VCaP (cell line): ENCODE data around the gene OBP2B.
A peak's percentile ranks its signal among the peaks of the same experiment; 100 is the strongest.

ENCODE experiments used
- H3K27ac ChIP-seq: fragments of 450-650 bp; 2 replicates; pipeline ENCODE4 v1.5.1; 2017
- CTCF ChIP-seq: fragments of 450-650 bp; conservative IDR thresholded peaks from 2 replicates; pipeline ENCODE4 v1.5.1; 2017; ENCODE audit warnings: mild to moderate bottlenecking, moderate library complexity

Gene OBP2B

DNA sequence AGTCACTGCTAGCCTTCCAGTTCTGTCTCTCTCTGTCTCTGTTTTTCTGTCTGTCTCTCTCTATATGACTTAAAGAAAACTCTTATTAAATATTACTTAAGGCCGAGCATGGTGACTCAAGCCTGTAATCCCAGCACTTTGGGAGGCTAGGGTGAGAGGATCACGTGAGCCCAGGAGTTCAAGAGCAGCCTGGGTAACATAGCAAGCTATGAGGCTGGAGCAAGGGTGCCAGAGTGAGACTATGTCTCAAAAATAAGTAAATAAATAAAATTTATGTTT is 43.7 kb downstream of the OBP2B start:
- TF ChIP-seq CTCF = no peak
- H3K27ac ChIP-seq = no peak overlapping the region

- no peak for TF ChIP-seq CTCF
- peak overlapping the region; percentile 63; the same call in 1 of the 2 replicates for H3K27ac ChIP-seq
Observed at GRCh38 chr9:133164191-133164590, 44.9 kb downstream of the OBP2B start.

GRCh38 chr9:133163504-133164172 is 45.4 kb downstream of the OBP2B start, which contains the start of gene GBGT1:
Gene GBGT1 (minus strand): TSS chr9:133163914. CDS start chr9:133162412, 1,502 bp downstream.
- peak within 1 kb of the TSS; percentile 63; the same call in 1 of the 2 replicates for H3K27ac ChIP-seq

DNA sequence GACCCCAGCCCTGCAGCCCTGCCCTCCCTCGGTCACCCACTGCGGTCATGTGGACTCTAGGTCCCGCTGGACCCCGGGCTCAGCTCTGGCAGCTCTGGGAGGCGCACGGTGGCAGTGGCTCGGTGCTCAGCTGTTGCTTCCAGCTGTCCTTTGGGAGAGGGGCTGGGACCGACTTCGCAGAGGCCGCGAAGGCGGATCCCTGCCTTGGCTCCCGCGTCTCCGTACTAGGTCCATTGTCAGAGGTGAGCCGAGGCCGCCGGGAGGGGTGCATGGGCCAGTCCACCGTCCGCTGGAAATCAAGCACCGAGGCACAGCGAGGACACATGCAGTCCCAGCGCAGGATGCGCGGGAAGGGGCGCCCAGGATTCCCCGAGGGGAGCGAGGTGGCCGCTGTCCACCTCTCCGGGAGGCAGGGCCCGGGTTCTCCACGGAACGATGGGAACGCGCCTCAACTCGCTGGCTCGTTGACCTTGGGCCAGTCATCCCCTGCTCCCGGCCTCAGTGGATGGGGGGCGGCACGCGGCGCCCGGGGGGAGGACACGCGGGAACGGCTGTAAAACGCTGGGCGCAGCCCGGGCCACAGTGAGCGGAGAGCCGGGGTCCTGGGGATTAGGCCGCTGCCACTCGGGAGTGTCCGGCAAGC is 46.1 kb downstream of the OBP2B start:
- H3K27ac ChIP-seq = peak overlapping the region; percentile 63; the same call in 1 of the 2 replicates
- no peak for TF ChIP-seq CTCF

More at GRCh38 chr9:133163504-133164172, 45.4 kb downstream of the OBP2B start, which contains the start of gene GBGT1:
- no peak for TF ChIP-seq CTCF

DNA sequence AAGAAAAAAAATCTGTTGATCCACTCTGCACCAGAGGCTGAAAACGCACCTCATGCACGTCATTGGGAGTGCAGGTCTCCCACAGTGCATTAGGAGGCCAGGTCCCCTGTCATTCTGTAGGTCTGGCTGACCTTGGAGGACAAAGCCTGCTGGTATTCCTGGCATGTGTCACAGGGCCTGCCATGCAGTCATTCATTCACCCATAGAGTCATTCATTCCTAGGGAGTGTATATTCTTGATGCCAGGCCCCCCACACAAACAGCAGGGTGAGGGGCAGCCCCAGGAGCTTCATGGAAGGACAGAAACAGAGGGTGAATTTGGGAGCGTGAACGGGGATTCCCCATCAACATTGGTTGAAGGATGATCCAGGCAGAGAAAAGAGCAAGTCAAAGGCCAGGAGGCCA is 47.5 kb downstream of the OBP2B start:
- TF ChIP-seq CTCF = no peak
- no peak overlapping the region for H3K27ac ChIP-seq

DNA sequence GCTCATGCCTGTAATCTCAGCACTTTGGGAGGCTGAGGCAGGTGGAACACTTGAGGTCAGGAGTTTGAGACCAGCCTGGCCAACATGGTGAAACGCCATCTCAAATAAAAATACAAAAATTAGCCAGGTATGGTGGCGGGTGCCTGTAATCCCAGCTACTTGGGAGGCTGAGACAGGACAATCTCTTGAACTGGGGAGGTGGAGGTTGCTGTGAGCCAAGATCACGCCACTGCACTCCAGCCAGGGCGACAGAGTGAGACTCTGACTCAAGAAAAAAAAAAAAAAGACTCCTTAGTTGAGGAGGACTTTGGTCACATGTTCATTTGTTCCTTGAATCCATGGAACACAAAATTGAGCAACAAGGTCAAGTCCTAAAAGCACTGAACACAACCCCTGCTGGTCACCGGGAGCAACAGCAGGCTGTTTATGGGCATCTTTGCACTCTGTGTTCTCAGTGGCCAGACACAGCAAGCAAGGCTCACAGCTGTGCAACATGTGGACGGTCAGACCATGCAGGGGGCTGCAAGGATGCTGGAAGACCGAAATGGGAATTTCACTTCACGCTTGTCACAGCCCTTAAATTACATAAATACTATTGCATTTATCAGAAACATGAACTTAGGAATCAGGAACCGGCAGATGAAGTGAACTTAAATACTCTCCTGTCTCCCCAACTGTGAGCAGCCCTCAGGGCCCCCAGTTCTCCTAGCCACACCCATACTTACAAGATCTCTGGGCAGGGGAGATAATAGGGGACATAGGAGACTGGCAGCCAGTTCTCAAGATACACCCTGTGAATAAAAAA is 48.1 kb downstream of the OBP2B start:
- no peak overlapping the region for H3K27ac ChIP-seq
- TF ChIP-seq CTCF = peak; percentile 82

- no peak for TF ChIP-seq CTCF
- H3K27ac ChIP-seq = no peak overlapping the region
Observed at GRCh38 chr9:133158695-133159094, 50.4 kb downstream of the OBP2B start.
